GM19193 (cell line): ENCODE data around the gene DOCK10.

Experiments
- POLR2A ChIP-seq: IDR thresholded peaks from 4 replicates; pipeline ENCODE4 v1.6.1; 2011; ENCODE audit not compliant: insufficient read depth, insufficient read length; ENCODE audit errors: extremely low read depth

Gene DOCK10

DNA sequence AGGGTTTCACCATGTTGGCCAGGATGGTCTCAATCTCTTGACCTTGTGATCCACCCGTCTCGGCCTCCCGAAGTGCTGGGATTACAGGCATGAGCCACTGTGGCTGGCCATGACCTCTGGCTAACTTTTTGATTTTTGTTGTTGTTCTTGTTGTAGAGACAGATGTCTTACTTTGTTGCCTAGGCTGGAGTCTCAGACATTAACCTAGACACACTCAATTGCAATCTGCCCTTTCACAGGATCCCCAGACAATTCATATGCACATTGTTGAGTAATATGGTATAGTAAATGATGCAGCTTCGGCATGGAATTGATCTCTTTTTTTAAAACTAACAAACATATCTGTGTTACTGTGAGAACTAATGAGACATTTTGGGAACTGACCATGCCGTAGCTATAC is 195.6 kb downstream of the DOCK10 start:
- TF ChIP-seq POLR2A = no peak

DNA sequence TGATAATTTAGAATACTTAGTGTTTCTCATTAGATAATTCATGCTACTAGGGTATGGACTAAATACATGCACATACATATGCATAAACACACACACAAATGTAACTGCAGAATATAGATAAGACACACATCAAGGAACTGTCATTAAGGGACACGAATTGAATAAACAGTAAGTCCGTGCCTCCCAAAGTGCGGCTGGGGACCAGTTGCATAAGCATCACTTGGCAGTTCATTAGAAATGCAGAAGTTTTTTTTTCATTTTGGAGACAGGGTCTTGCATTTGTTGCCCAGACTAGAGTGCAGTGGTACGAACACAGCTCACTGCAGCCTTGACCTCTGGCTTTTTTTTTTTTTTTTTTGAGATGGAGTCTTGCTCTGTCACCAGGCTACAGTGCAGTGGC is 196.1 kb downstream of the DOCK10 start:
- no peak for TF ChIP-seq POLR2A

DNA sequence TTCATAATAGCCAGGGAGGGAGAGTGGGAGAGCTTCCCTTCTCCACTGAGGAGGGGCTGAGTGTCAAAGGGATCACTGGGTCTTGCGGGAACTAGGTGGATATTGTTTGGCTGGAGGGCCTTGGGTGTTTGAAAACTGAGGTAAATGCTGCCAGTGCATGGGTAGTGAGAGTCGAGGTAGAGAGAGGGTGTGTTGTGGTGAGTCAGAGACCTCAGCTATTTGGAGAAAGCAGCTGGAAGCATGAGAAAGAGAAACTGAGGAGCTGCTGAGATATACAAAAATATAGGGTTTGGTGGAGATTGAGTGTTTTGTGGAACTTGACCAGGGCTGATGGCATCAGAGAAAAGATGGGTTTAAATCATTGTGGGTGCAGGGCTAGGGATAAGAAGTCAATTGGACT is 199.1 kb downstream of the DOCK10 start:
- TF ChIP-seq POLR2A = no peak

DNA sequence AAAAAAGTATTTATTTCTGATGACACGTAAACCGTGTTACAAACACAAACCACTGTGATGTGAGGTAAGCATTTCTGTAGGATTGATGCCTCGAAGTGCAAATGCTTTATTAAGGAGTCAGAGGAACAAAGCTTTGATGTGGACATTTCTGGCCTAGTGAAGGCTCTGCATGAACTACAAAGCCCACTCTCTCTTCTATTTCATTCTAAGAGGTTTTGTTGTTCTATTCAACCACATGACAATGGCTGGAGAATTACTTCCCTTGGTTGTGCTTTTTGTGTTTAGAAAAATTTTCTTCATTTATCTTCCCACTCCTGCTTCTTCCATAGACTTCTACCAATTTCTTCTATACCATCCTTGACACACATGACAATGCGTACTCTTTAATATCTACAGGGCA is 200.4 kb downstream of the DOCK10 start:
- no peak for TF ChIP-seq POLR2A

DNA sequence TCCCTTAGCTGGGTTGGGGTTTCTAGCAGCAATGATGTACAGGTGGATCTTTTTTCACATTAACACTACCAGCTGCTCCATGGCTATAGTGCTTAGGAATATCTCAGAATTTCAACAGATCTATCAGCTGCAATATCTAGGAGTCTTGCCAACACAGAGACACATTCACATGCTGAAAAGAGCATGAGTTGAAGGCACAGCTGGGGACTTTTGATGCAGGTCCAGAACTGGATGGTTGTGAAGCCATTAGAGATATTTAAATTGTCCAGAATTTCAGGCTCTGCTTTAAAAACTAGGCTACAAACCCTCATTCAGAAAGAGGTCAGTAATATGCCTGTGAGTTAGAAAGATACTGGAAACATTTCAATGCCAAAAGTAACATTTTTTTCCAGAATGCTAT is 203.9 kb downstream of the DOCK10 start:
- no peak for TF ChIP-seq POLR2A

DNA sequence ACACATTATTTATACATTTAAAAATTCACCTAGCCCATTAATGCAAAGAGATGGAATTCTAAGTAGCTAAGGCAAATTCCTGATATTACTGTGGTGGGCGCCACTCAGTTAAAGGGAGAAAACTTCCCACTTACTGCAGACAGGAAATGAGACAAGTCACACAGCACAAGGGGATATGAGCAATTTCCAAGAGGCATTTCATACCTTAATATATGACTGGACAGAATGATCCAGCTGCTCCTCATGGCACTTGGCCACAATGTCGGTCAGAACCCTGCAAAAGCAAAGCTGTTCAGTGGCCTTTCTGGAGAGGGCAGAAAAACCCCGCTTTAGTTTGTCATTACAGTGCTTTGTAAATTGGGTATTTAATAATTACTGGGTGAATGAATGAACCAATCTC is 204.7 kb downstream of the DOCK10 start:
- TF ChIP-seq POLR2A = no peak

DNA sequence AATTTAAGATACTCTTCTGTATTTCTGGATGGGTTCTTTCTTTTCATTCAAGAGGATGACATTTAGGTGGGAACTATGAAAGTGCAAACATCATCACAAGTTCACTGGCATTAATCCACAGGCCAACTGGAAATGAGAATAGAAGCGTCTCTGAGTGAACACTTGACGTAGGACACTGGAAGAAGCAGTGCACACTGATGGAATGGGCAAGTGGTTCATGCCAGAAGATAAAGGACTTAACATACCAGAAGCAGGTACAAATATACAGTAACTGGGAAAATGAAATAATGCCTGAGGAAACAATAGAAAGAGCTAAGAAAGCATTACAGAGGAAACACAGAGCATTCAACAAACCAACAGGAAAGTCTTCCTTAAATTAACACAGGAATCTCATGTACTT is 205.2 kb downstream of the DOCK10 start:
- TF ChIP-seq POLR2A = no peak

DNA sequence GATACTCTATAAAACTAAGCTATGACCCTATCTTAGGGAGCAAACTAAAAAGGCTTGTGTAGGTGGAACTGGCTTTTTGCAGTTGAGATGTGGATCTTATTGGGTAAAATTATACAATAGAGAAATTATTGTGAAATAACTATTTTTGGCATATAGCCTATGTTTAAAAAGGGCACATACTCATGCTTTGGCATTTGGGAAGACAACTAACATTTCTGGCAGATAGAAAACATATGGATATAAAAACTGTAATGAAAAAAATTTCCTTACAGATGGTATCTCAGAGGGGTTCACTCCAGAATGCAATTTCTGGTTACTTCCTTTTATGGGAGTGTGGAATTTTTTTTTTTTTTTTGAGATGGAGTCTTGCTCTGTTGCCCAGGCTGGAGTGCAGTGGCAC is 206.0 kb downstream of the DOCK10 start:
- TF ChIP-seq POLR2A = no peak

DNA sequence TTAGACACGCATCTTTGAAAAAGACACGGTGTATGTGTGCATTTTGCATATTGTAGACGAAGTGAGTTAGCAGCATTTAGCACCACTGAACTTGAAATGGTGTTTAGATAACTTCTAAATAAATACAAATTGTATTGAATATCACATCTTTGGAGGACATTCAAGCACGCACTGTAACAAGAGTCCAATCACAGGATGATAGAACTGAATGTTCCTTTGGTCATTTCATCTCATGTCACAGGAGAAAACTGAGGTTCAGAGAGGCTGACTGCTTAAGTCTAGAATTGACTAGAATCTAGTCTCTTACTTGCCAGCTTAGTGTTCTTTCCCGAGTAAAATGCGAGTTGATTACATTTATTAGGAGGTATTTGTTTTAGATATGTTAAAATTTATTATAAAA is 206.9 kb downstream of the DOCK10 start:
- no peak for TF ChIP-seq POLR2A

DNA sequence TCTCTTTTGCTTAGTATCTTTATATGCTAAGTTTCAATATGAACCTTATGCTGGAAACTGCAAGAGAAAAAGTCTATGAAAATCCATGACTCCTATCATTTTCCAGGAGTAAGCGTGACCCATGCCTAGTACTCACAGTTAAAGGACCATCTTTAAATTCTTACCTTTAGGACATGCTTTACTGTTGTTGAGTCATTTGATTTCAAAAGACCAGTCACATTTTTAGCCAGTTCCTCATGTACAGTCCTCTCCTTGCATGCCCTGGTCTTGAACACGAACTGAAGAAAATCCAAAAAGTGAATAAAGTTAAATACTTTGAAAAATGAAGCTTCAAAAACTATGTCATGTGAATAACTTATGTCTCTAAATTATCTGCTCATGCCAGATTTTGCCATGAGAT is 208.3 kb downstream of the DOCK10 start:
- TF ChIP-seq POLR2A = no peak

DNA sequence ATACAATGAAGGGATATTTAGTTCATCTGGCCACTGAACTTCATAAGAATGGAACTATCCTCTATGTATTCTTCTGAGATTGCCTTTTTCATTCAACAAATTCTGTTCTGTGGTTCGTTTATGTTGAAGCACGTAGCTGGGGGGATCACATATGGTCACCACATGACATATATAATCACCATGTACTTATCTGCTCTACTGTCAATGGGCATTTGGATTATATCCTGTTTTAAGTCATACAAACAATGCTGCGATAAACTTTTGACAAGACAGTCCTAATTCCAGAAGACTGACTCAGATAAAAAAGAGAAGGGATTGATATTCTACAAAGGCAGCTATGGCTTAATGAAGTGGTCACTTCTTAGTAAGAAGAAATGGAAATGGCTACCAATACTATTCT is 210.1 kb downstream of the DOCK10 start:
- no peak for TF ChIP-seq POLR2A

DNA sequence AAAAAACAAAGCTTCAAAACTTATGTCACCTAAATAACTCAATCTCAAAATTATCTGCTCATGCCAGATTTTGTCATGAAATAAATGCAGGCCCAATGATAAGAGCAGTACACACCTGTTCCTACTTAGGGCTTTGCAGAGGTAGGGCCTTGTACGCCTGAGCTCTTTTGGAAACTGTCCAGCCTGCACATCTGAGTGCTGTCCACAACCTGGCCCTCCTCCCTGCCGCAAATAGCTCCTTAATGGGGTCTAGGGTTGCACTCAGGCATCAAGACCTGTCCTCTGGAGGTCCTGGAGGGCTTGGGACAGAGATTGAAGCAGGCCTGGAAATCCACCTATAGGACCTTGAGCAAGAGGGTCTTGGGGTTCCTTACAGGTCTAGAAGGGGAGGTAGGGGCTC is 210.7 kb downstream of the DOCK10 start:
- no peak for TF ChIP-seq POLR2A

DNA sequence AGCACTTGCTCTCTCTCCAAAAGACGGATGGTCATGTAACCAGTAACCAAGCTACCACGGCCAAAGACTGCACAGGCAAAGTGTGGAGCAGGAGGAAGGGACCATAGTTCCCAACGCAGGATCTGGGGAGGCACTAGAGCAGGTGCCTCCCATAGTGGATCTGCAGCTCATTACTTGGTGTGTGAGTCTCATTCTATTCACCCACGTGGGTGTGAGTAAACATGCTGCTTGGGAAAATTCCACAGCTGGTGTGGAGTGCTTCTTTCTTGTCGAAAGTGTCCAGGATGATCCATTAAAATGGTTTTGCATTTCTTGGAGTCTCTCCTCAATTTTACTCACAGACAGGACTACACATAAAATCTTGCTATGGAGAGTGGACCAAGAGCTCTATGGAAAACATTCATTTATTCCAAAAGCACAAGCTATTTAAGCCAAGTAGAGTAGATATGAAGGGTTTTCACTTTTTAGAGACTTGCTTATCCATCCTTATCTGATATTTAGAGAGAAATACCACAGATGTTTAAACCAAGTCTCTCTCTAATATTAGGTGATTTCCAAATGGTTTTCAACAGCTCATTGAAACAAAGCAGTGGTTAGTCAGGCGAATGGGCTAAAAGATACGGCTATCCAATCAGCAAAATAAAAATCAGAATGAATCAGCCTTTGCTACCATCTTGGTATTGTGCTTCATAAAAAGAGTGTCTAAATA is 221.8 kb downstream of the DOCK10 start:
- no peak for TF ChIP-seq POLR2A

DNA sequence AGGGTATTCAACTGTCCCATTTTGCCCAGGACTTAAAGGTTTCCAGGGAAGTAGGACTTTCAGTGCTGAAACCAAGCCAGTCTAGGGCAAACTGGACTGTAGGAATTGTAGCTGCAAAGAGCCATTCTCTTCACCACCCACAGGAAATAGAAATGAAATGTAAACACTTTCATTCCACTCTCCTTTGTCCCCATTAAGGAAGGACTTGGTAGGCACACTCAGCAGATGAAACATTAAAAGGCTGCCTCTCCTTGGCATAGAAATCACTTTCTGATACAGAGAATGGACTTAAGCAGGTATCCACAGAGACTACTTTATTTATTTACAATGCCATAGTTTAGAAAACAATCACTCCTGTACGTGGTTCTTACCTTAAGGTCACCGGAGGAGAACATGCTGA is 223.2 kb downstream of the DOCK10 start:
- no peak for TF ChIP-seq POLR2A

DNA sequence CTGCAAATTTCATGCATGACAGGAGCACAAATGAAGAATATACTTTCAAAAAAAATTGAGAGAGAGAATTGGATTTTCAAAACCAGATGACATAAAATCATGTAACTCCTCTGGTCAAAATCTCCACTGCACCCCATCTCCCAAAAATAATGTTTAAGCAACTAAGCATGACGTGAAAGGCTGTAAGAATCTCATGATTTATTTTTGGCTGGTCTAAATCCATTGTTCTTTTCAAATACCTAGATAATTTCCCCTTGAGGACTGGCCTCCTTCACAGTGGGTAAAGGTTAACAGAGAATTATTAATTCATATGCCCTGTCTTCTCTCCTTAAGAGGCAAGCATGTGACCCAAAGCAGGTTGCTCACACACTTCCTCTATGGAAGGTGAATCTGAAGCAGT is 224.6 kb downstream of the DOCK10 start:
- no peak for TF ChIP-seq POLR2A

DNA sequence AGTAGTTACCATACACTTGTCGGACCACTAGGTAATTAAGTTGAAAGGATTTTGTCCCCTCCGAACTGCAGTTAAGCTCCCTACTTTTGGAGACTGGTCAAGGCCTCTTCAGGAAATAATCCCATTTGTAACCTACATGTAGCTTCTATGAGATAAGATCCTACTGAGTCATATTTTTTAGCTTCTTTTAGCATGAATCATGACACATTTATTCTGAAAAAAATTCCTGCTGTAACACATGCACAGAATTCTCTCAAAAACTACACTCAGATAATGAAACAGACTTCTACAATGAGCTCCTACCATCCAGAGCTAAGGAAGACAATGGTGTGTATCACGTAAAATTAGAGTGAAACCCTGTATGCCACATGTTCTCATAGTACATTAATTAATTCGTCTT is 225.5 kb downstream of the DOCK10 start:
- no peak for TF ChIP-seq POLR2A

DNA sequence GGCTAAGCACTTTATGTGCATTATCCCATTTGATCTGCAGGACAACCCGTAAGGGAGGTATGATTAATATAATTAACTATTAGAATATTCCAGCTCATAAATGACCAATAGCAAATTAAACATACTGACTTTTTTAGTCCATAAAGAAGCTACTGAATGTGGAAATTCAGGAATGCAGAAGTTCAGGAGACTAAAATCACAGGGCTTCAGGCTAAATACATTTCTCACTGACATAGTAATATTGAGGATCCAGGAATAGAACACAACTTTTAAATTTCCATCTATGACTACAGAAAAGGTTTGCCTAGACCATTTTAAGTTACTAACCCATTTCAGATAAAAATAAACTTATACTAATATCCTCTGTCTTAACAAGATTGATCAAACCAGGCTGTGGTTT is 228.7 kb downstream of the DOCK10 start:
- TF ChIP-seq POLR2A = no peak

DNA sequence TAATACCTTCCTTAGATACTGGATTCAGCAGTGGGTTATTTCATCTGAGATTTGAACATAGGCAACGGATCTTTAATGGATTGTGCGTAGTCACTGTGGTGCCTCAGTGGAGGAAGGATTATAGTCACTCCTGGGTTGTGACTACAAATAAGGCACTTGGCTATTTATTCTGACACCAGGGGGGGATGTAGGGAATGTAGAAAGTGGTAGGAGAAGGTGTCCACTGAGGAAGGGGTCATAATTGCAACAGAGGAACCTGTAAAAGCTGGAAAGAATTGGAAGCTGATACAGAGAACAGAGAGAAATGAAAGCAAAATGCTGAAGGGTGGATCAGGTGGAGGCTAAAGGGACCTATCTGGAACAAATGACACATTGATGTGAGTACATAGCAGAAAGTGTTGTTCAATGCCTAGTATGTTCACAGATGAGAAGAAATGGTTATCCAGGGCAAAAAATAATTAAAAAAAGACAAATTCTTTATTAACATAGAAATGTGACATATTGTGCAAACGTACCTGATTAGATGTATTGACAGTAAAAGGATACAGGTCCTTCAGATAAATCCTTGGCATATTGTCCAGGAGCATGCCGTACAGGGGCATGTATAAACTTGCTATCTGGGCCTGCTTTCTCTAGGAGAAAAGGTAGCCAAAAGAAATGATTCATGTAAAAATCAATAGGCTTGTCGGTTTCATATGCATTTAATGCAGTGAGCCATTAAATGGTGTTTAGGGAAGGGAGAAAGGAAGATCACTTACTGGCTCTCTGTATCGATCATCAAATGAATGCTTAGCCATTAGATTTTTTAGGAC is 234.9 kb downstream of the DOCK10 start:
- no peak for TF ChIP-seq POLR2A

DNA sequence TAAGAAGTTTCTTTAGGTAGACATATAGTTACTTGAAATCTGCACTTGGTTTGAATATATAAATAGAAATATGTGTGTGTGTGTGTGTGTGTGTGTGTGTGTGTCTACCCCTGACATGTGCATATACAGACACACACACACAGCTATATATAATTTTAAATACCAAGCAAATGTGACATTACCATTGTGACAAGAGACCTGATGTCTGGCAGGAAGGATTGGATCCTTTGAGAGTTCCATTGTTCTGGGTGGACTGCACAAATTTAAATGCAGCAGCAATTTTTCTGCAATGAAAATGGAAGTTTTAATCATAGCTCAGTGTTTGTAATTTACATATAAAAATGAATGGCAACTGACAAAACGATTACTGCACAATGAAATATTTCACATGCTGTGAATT is 238.3 kb downstream of the DOCK10 start:
- TF ChIP-seq POLR2A = no peak
